GM21717 (cell line): ENCODE measurements around the gene CRTC1.

Source experiments
- ATAC-seq: cut with Tn5 transposase; IDR thresholded peaks from one replicate; pipeline ENCODE4 v1.9.1; 2021; ENCODE audit warnings: mild to moderate bottlenecking, moderate library complexity; ENCODE audit not compliant: unreplicated experiment

Gene CRTC1

DNA sequence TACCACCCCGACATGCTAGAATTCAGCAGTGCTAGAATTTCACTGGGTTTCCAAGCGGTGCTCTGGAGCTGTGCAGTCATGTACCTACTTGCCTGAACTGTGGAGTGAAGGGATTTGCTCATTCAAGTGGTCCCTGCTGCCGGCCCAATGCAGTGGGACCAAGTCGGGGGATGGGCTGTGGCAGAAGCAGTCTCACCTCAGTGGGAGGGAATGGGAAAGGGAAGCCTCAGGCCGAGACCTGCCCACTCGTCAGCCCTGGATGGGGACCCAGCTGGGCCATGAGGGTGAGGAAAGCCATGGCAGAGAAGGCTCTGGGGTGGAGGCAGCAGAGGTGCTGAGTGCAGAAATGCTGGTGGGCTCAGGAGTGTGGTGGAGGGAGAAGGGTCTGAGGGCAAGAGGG, 31.7 kb upstream of the CRTC1 start:
- ATAC-seq: no peak

DNA sequence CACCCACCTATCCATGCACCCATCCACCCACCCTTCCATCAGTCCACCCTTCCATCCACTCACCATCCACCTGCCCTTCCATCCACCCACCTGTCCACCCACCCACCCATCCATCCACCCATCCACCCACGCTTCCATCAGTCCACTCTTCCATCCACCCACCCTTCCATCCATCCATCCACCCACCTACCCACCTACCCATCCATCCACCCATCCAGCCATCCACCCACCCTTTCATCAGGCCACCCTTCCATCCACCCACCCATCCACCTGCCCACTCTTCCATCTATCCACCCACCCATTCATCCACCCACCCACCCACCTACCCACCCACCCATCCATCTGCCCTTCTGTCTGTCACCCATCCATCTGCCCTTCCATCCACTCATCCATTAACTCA, 29.6 kb upstream of the CRTC1 start:
- no peak for ATAC-seq

DNA sequence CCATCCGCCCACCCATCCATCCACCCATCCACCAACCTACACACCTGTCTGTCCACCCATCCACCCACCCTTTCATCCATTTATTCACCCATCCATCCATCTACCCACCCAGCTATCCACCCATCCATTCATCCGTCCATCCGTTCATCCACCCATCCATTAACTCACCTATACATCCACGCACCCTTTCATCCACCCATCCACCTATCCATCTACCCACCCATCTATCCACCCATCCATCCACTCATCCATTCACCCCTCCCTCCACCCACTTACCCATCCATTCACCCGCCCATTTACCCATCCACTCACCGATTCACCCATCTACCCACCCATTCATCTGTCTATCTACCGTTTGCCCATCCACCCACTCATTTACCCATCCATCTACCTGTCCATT, 29.0 kb upstream of the CRTC1 start:
- ATAC-seq: no peak

DNA sequence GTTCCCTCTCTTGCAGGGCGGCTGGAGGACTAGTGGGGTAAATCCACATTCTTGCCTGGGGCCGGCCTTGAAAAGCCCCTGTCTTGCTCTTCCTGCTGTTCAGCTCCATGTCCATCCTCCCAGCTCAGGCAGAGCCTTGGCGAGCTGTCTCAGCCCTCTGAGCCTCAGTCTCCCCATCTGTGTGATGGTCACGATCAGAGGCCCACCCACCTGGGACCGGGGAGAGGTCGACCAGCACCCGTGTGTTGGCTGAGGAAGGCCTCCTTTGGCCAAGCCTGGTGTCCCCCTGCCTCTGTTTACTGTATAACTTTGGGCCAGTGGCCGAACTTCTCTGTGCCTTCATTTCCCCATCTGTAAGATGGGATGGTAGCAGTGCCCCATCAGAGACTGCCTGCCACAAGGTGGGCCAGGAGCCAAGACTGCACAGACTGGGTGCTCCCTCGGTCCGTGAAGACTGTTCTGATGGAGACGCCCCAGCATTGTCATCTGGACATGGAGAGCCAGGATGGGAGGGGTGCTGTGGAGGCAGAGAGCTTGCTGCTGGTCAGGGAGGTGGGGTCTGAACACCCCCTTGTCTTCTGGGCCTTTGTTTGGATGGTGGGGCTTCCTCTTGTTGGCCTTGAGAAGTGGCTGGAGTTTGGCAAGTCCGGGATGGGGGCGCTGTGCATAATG, 28.2 kb upstream of the CRTC1 start:
- no peak for ATAC-seq

DNA sequence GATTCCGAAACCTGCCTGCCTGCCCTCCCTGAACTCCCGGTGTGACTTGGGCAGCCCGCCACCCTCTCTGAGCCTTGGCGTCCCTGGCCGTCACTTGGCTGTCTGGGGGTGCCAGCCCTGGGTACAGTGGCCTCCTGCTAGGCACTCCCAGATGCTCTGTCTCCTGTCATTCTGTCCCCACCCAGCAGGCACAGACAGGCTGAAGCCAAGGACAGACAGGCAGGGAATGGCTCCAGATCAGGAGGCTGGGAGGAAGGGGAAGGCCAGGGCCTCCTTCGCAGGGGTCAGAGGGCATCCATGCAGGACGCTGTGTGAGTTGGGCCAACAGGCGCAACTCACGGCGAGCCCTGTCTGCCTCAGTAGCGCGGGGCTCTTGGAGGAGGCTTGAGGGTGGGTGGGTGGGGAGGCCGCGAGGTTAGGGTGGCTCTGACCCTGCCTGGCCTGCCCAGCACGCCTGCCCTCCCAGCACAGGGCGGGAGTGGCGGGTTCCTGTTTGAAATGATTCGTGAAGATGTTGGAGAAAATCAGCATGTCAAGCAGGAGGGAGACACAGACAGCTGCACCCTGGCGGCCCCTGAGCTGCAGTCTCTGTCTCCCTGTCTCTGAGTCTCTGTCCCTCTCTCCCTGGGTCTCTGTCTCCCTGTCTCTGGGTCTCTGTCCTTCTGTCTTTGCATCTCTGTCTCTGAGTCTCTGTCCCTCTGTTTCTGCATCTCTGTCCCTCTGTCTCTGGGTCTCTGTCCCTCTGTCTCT, 27.0 kb upstream of the CRTC1 start:
- ATAC-seq: no peak

DNA sequence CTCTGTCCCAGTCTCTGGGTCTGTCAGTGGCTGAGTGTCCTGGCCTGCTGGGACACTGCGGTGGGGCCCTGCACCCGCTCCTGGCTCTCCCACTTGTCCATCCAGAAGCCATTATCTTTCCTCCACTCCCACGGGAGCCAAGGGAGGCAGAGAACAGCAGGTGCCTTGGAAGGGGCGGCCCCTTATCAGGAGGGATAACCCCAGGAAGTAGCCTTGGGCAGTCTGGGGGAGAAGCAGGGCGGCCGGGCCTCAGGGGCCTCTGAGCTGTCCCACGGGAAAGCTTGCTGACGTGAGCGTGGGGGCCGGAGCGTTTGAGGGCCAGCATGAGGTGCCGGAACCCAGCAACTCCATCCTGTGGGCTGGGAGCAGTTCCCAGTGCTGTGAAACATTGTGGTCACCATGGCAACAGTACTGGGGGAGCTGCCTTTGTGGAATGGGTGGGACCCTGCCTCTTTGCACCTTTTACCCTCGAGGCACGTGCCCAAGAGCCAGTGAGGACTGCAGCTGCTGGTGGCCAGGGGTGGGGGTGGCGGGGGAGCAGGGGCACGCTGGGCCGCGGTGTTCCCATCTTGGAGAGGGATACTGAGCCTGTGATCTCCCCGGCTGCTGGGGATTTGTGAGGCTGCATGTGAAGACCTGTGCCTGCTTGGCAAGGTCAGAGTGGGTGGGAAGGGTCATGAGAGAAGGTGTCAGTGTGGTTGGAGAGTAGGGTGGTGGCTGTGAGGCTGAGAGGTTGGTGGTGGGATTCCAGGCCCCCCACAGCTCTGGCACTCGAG, 25.7 kb upstream of the CRTC1 start:
- ATAC-seq: no peak

DNA sequence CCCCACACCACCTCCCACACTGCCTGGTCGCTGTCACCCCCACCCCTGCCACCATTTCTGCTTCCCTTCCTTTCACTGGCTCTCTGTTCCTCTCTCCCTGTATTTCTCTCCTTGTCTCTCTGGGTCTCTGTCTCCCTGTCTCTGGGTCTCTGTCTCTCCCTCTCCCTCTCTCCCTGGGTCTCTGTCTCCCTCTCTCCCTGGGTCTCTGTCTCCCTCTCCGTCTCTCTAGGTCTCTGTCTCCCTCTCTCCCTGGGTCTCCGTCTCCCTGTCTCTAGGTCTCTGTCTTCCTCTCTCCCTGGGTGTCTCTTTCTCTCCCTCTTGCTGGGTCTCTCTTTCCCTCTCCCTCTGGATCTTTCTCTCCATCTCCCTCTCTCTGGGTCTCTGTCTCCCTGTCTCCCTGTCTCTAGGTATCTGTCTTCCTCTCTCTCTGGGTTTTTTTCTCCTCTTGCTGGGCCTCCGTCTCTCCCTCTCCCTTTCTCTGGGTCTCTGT, 25.1 kb upstream of the CRTC1 start:
- ATAC-seq: no peak

DNA sequence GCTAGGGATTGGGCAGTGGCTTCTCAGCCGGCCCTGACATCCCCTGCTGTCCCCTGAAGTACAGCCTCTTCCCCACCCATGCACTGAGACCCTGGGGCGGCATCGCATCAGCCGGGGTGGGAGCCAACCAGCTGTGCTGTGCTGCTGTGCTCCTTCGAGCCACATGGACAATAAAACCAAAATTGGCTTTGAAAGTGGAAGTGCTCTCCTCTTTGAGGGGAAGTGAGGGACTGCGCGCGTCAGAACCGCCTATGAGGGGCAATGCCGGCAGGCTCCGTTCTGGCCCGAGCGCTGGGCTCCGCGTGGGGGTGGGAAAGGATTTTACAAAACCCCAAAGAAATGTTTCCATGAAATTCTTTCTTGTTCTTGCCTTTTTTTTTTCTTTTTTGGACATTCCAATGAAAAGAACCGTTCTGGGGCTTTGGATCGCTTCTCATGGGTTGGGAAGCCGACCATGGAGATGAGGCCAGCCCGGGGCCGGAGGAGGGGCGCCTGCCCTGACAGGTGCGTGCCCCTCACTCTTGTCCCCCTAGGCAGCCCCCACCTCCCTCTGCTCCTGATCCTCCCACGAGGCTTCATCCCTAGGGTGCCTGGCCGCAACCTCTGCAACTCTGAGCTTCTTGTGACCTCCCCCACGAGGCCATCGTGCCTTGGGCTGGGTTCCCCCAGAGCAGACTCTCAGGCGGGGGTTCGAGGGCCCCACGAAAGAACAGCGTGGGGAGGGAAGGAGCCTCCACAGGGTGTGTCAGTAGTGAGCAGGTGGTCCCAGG, 24.0 kb upstream of the CRTC1 start:
- no peak for ATAC-seq

DNA sequence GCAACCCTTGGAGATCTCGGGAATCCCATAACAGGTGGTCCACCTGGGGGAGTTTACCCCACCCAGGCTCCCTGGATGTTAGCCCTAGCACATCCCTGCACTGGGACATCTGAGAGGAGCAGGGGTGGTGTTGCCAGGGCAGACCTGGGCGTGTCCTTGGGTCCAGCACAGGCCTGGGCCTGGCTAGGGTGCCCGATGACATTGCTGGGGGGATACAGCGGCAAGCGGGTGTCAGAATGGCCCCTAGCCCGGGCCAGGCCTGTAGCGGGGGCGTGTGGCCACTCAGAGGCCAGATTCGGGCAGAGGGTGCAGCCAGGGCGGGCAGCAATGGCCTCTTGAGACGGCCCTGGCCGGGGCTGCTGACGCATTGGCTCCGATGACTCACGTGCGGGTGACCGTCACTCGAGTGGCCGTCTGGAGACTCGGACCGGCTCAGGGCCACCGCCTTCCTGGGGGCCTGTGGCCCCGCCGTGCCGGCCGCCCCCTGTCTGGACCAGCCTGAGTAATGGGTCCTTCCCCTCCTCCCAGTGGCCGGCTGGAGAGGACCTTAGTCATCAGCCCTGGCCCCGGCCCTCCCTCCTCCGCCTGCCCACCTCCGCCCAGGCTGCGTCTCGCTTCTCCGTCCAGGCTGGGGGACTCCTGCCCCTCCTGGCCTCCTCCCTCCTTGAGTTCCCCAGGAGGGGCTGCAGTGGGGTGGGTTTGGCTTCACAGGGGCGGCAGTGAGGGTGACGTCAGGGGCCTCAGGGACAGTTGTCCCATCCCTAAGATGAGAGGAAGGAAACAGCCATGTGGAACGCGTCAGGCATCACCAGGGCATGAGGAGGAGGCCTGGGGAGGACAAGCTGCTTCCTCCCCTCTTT, 23.2 kb upstream of the CRTC1 start:
- no peak for ATAC-seq

DNA sequence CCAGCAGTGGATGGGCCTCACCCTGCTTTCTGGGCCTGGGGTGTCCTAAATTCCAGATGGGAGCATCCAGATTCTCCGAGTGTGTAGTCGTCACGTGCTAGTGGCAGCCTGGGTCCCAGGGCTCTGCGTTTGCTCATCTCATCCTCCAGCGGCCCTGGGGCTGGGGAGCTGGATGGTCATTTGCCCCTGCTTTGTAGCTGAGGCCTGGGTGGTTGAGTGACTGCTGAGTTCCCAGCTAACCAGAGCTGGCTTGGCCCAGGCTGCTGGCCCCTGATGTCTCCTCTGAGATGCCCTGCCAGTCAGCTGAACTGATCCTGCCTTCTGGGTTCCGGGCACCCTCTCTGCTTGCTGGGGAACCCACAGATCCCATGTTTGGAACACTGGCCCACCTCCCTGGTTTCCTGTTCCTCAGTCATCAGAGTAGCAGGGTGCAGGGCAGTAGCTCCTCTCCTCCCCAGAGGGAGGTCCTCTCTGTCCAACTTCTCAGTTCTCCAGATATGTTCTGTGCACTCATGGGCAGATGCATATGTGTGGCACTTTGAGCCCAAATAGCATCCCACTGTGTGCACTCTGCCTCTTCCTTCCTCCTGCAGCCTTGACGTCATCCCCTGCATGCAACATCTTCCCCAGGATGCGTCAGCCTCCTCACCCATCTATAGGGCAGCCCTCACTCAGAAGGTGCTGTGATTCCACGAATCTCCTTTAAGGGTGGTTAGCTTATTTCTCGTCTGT, 22.4 kb upstream of the CRTC1 start:
- ATAC-seq: no peak

DNA sequence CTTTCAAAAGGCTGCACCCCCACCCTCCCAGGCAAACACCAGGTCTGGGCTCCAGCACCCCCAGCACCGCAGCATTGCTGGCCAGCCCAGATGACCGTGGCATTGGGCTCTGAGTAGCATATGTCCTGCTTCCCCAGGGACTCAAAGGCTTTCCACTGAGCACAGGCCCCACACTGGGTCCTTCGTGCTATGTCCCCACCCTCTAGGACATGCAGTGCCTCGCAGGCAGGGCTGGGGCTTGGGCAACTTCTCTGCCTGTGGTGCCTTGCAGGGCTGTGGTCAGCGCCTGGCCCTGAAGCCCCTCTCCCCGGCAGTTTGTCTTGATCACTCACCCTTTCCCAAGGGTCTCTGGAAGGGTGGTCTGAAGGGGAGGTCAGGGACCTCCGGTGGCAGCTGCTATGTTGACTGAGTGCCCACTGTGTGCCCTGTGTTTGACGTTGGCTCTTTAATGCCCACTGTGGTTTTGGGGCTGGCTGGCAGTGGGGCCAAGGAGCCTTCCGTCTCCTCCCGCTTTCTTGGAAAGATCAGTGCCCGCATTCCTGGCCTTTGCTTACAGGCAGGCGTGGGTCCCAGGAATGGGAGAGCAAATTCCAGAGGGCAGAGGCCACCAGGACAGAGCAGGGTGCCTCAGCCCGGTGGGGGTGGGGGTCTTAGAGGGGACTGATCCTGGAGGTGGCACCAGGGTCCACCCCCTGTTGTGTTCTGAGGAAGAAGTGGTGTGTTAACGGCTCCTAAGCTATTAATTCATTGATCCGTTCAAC, 20.3 kb upstream of the CRTC1 start:
- no peak for ATAC-seq

DNA sequence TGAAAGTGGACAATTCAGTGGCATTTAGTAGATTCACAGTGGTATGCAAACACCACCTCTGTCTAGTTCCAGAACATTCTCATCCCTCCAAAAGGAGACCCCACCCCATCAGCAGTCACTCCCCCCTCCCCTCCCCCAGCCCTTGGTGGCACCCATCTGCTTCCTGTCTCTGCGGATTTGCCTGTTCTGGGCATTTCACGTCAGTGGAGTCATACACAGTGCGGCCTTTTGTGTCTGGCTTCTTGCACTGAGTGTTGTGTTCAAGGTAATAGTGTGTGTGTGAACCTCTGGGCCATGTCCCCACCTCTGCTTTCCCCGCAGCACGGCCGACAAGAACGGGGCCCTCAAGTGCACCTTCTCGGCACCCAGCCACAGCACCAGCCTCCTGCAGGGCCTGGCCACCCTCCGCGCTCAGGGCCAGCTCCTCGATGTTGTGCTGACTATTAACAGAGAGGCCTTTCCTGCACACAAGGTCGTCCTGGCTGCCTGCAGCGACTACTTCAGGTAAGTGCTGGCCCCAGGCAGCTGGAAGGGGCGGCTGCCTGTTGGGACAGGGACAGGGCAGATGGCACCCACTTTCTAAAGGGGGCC, 19.4 kb upstream of the CRTC1 start:
- no peak for ATAC-seq

DNA sequence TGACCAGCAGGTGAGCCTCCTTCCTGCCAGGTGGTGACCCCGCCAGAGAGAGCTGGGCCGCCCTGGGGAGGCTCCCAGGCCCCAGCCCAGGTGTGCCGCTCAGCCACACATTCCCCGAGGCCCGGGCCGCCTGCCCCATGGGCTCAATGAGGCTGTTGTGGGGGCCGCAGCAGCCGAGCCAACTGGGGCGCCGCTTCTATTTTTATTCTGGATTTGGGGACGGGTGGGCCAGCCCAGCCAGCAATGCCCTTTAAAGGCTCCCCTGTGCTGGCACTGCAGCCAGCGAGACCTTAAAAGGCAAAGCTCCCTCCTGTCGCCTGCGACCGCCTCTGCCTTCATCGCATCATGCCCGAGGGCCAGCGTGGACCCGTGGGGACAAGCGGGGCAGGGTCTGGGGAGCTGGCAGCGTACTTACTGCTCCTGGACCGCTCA, 17.7 kb upstream of the CRTC1 start:
- ATAC-seq: no peak

DNA sequence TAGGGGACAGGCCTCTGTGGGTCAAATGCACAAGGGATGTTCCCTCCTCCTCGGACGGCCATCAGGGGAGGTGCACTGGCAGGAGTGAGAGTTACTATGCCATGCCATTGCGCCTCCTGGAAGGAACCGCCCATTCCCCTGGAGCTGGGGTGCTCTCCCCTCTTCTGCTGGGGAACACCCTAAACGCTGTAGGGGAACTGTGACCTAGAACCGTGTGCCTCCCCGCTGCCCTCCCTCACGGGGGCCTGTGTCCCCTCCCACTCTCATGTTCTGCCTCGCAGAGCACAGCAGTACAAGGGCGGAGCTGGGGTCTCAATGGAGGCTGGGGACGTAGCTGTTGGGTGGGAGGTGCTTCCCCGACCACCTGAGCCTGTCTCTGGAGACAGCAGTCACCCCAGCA, 17.2 kb upstream of the CRTC1 start:
- no peak for ATAC-seq

DNA sequence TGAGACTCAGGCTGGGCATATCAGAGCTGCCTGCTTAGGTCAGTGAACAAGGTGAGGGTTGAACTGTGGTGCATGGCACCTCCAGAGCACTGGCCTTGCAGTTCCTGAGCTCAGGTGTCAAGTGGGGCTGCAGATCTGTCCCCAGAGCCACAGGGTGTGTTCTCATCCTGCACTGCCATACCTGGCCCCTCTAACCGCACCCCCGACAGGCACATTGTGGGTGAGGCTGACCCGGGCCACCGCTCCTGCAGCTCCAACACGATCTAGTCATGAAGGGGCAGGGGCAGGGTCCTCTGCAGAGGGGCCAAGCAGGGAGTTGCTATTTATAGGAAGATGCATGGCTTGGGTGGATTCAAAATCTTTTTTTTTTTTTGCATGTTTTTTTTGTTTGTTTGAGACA, 16.7 kb upstream of the CRTC1 start:
- ATAC-seq: no peak

DNA sequence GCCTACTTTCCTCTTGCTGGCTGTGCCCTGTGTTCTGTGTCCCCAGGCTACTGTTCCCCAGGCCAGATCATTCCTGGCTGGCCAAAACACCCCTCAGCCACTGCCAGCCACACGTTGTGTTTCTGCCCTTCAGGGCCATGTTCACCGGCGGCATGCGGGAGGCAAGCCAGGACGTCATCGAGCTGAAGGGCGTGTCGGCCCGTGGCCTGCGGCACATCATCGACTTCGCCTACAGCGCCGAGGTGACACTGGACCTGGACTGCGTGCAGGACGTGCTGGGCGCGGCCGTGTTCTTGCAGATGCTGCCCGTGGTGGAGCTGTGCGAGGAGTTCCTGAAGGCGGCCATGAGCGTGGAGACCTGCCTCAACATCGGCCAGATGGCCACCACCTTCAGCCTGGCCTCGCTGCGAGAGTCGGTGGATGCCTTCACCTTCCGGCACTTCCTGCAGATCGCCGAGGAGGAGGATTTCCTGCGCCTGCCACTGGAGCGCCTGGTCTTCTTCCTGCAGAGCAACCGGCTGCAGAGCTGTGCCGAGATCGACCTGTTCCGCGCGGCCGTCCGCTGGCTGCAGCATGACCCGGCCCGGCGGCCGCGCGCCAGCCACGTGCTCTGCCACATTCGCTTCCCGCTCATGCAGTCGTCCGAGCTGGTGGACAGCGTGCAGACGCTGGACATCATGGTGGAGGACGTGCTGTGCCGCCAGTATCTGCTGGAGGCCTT, 15.8 kb upstream of the CRTC1 start:
- ATAC-seq: no peak

DNA sequence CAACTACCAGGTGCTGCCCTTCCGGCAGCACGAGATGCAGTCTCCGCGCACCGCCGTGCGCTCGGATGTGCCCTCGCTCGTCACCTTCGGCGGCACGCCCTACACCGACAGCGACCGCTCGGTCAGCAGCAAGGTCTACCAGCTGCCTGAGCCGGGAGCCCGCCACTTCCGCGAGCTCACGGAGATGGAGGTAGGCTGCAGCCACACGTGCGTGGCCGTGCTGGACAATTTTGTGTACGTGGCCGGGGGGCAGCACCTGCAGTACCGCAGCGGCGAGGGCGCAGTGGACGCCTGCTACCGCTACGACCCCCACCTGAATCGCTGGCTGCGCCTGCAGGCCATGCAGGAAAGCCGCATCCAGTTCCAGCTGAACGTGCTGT, 15.2 kb upstream of the CRTC1 start:
- no peak for ATAC-seq
